NCI-H2196 treated with DMSO at 0.1 percent for 48 hours (cell line): ENCODE data around the gene NACC2.

ENCODE experiments used
- DNase-seq: peaks from one replicate; lab custom pipeline; 2025; ENCODE audit not compliant: unreplicated experiment; lab: John Stamatoyannopoulos, UW

The NACC2 gene

GRCh38 chr9:135998410-135999071 is 96.5 kb downstream of the NACC2 start:
- no peak for DNase-seq

GRCh38 chr9:135998016-135998380 is 97.1 kb downstream of the NACC2 start:
- DNase-seq: no peak

GRCh38 chr9:135997090-135998015 is 97.7 kb downstream of the NACC2 start:
- no peak for DNase-seq

- no peak for DNase-seq
These were observed 99.3 kb downstream of the NACC2 start for GRCh38 chr9:135995816-135996215.

GRCh38 chr9:135994501-135995192 is 100.4 kb downstream of the NACC2 start:
- DNase-seq: no peak

DNA sequence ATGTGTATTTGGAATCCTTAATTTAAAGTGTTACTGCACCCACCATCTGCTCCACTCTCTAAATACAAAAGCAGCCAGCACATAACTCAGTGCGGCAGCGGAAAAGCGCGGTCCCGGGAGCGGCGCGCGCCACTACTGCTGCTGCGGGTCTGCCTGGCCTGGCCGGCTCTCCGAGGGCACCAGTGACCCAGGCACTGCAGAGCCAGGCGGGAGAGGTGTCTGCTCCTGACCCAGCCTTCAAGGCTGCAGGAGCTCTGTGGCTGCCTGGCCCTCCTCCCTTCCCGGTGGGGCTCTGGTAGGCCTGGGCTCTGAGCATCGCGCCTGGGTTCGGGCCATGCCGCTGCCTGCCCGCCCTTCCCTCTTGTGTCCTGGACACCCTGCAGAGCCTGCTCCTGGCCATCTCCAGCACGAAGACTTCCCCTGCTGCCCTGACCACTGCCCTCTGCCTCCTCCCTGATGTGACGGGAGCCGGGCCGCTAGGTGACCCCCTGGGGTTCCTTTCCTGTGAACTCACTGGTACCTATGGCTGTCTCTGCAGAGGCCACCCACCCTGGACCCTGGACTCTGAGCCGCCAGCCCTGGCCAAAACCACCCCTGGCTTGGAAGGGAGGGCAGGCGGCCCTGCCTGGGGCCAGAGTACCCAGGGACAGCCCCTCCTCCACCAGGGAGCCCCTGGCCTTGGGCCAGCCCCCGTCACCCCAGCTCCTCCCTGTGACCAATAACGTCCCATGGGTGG is 101.2 kb downstream of the NACC2 start:
- no peak for DNase-seq

- DNase-seq: no peak
These were observed 101.7 kb downstream of the NACC2 start for GRCh38 chr9:135993409-135993742.

GRCh38 chr9:135992486-135993408 is 102.3 kb downstream of the NACC2 start:
- DNase-seq: peak; percentile 61

DNA sequence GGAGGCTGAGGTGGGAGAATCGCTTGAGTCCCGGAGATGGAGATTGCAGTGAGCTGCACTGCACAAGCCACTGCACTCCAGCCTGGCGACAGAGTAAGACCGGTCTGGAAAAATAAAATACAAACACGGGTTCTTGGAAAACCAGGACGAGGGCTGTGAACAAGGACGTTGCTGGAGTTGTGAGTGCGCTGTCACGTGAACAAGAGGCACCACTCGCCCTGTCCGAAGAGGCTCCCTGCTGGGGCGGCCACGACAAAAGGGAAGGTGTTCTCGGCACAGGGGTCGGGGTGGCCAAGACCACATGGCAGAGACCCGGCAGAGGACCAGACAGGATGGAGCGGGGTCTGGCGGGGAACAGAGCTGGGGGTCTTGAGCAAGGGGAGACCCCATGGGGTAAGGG is 103.3 kb downstream of the NACC2 start:
- no peak for DNase-seq

DNA sequence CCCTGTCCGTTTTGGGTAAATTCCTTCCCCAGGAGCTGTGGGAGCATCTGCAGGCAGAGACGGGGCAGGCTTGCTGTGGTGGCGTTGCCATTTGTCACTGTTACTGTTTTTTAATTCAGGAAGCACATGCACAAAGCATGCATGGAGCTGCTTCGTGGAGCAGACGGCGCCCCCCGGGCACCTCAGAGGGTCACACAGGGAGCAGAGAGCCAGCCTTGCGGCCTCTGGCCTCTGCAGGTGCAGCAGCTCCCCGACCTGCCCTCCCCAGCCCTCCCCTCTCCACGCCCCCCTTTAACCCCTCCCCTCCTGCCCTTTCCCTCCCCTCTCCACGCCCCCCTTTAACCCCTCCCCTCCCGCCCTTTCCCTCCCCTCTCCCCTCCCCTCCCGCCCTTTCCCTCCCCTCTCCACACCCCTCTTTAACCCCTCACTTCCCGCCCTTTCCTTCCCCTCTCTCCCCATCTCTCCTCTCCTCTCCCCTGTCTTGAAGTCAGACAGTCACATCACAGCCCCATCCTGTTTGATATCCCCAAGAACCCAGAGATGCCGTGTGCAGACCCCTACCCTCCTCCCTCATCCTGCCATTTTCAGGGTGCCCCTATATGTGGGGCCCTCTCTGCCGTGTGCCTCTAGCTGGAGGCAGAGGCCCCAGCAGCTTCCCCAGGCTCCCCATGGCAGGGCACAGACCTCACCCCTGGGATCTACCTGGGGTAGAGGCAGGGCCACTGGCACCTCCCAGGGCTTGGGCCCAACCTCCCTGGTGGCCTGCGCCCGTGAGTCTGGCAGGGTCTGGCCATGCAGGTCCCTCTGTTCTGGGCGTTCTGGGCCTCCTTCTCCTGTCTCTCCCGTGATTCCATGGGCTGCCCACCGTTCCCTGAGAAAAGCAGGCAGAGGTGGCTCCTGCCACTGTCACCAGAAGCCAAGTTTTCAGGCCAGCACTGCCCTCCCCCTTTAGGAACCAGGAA is 104.3 kb downstream of the NACC2 start:
- peak; percentile 54 for DNase-seq

DNA sequence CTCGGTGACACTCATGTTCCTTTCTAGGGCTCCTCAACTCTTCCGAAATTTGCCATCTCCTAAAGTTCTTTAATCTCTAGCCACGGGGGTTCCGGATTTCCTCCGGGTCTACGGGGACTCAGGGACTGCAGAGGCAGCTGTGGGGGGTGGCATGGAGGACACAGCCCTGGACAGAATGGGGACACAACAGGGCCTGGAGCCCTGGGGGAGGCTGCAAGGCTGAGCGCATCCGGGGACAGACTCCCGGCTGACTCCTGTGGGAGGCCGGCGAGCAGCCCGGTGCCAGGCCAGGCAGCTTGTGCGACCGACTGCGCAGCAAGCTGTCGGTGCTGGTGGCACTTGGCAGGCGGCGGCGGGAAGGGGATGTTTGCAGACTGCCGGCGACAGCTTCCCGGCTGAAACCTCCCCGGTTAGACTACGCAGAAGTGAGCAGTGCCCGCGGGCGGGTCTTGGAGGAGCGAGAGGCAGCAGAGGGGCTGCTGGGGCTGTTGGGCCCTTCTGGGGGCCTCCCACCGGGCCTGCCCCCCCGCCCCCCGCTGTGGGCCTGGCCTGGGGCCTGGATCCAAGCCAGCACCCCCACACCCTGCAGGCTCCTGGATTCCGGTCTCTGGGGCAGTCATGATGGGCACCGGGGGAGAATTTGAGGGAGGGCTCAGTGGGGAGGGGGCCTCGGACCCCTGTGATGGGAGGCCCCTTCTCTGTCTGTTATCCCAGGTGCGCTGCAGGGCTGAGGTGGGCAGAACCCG is 105.2 kb downstream of the NACC2 start:
- no peak for DNase-seq

DNA sequence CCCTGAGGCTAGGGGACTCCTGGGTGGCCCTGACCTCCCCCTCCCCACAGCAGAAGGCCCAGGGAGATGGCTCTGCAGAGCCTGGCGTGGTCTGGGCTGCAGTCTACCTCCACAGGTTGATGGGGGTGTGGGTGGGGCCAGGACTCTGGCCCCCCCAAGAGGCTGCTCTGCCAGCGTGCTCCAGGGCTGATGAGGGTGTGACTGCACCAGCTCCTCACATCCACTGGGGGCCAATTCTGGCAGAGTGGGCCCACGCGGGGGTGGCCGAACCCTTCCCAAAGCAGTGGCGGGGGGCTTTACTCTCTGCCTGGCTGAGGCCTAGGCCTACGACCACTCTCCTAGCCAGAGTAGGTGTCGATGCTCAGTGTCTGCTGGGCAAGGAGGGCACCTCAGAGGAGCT is 105.9 kb downstream of the NACC2 start:
- no peak for DNase-seq

DNA sequence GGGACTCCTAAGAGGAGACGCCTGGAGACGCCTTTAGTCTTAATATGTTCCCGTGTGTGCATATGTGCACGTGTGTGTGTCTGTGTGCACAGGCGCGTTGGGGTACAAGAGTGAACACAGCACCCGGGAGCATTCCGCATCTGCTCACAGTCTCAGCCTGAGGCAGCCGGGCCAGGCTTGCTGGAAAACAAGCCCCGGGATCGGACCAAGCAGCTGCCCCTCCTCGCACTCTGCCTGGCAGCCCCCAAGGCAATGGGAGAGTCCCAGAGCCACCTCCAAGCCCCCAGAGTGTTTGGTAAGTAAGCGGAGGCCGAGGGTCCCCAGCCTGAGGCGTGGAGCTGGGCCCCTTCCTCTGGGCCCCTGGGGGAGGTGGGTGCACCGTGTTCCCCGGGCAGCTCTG is 106.6 kb downstream of the NACC2 start:
- no peak for DNase-seq

DNA sequence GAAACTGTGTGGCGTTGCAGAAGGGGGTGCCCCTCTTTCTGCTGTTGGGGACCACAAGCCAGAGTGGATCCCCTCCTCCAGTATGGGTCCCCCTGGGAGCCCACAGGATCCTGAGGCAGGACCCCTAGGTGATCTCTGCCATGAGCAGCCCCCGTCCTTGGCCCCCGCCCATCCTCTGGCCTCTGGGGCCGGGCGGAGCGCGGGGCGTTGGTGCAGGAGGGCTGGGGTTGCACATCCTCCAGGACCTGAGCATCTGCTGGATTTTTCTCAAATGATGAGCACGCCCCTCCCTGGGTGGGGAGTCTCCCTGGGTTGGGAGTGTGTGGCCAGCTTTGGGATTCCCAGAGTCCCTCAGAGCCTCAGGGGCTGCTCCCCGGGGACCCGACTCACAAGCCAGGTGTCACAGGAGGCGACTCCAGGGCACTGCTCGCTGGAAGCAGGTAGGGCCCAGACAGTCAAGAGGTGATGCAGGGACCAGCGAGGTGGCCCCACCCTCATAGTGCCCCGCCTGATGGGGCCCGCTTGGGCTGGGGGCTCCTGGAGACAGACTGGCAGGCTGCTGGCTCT is 107.2 kb downstream of the NACC2 start:
- no peak for DNase-seq

DNA sequence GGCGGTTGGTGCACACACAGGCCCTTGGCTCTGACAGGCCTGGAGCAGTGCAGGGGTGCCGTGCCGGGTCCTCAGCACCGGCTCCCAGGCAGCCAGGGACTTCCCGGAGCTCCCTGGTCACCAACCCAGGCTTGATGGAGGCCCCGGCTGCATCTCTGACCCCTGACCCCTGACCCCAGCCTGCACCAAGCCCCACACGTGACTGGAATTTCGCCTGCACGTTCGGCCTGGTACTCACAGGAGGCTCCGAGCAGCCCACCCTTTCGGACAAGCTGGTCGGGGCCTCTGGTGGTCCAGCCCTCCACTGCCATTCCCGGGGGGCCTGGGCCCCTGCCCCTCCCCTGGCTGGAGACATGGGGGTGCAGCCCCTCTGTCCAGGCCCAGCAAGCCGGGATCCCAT is 108.5 kb downstream of the NACC2 start:
- no peak for DNase-seq

DNA sequence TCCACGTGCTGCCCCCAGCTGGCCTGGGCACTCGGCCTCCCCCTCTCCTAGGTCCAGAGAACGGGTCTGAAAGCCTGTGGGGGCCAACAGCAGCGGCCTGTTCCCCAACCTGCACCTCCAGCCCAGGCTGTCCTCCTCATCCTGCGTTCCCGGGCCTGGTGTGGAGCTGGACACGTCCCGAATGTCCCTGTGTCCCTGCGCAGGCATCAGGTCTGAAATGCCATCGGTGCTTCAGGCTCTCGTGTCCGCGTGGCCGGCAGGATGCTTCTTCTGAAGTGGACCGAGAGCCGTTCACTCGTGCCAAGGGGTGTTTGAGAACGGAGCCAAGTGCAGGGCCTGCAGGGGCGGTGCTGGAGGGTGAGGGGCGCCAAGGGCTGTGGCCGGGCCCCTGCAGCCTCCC is 109.2 kb downstream of the NACC2 start:
- DNase-seq: no peak

DNA sequence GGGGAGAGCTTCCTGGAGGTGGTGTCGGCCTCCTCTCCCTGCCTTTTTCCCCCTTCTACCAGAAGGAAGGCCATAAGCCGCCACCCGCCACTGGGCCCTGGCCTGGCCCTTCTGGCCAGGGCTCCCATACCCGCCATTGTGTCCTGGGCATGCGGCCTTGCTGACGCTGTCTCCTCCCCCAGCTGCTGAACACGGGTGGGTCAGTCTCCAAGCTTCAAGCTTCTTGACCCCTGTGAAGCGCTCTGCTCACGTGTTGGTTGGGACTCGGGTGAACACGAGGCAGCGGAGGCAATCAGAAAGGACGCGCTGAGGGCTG is 109.7 kb downstream of the NACC2 start:
- DNase-seq: no peak

DNA sequence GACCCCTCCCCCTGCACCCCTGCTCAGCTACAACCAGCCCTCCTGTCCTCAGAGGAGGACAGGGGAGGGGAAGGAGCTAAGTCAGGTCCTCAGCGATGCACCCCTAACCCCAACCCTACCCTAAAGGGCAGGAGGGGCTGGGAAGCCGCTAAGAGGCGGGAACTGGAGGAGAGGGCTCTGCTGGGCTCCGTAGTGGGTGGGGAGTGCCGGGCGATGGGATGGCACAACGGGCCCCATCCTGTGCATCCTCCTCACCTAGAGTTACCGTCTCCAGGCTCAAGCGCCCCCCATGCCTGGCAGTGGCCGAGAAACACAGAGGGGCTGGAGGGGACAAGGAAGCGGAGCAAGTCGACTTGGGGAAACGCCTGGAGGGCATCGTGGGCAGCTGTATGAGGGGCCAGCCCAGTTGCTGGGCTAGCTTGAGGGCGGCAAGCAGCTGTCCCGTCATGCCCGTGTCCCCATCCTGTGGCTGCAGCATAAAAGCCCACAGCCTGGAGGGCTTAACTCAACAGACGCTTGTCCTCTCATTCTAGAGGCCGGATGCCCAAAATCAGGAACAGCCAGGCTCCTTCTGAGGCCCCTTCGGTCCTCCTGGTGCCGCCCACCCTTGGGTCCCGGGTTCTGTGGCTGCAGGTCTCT is 110.9 kb downstream of the NACC2 start:
- DNase-seq: no peak
